Raji (cell line): Measurements from ENCODE around the gene NOXO1.

Experiments
- POLR2A ChIP-seq: IDR thresholded peaks from 2 replicates; pipeline ENCODE4 v1.6.1; 2011; ENCODE audit warnings: low read depth, low read length, control low read depth; ENCODE audit not compliant: insufficient read depth

Gene NOXO1

GRCh38 chr16:1979271-1980029 is 1.8 kb downstream of the NOXO1 start:
- no peak for TF ChIP-seq POLR2A

- TF ChIP-seq POLR2A: no peak
These were observed 2.7 kb downstream of the NOXO1 start for GRCh38 chr16:1978476-1979120.

GRCh38 chr16:1977875-1978268 is 3.4 kb downstream of the NOXO1 start:
- TF ChIP-seq POLR2A: no peak

- no peak for TF ChIP-seq POLR2A
These were observed 4.1 kb downstream of the NOXO1 start for GRCh38 chr16:1976951-1977874.

GRCh38 chr16:1976216-1976520 is 5.1 kb downstream of the NOXO1 start:
- no peak for TF ChIP-seq POLR2A

GRCh38 chr16:1975432-1976215 is 5.6 kb downstream of the NOXO1 start:
- no peak for TF ChIP-seq POLR2A

- TF ChIP-seq POLR2A: no peak
These were observed 6.9 kb downstream of the NOXO1 start for GRCh38 chr16:1974157-1975070.

GRCh38 chr16:1973461-1974156 is 7.7 kb downstream of the NOXO1 start:
- TF ChIP-seq POLR2A: no peak

- TF ChIP-seq POLR2A: no peak
These were observed 8.8 kb downstream of the NOXO1 start for GRCh38 chr16:1972490-1972877.

- peak; percentile 93 for TF ChIP-seq POLR2A
These were observed 9.3 kb downstream of the NOXO1 start, which contains the start of gene TBL3 for GRCh38 chr16:1971796-1972489. Gene TBL3, plus strand, starts transcription at chr16:1972053. Its CDS starts 112 bp downstream, at chr16:1972165.

- no peak for TF ChIP-seq POLR2A
These were observed 12.9 kb downstream of the NOXO1 start for GRCh38 chr16:1968146-1968953.

- no peak for TF ChIP-seq POLR2A
These were observed 14.8 kb downstream of the NOXO1 start, which contains the start of gene RNF151 for GRCh38 chr16:1966460-1966859. Gene RNF151, plus strand, starts transcription at chr16:1966856. Its CDS starts 26 bp downstream, at chr16:1966882.
